A549 (cell line): Measurements from ENCODE around the gene LIPE.

Experiments used
- CEBPB ChIP-seq, 2 experiments: fragments of >200 bp in 1 of 2; sonication (Bioruptor Twin) in 1 of 2; formaldehyde crosslinking in 1 of 2; IDR thresholded peaks; 2 replicates each; pipeline ENCODE4 v1.6.1; 2012 to 2016
- CTCF ChIP-seq: fragments of >200 bp; sonication (Bioruptor Twin); formaldehyde crosslinking; IDR thresholded peaks from 3 replicates; pipeline ENCODE4 v1.5.1; 2016
- EHMT2 ChIP-seq: fragments of 200-600 bp; sonication (generic); IDR thresholded peaks from 2 replicates; pipeline ENCODE4 v1.6.1; 2016; ENCODE audit warnings: antibody characterized with exemption, low read depth, mild to moderate bottlenecking, moderate library complexity
- MAX ChIP-seq: IDR thresholded peaks from 2 replicates; pipeline ENCODE4 v1.6.1; 2012
- POLR2A ChIP-seq: IDR thresholded peaks from 2 replicates; pipeline ENCODE4 v1.6.1; 2012; ENCODE audit warnings: mild to moderate bottlenecking, low read length
- RAD21 ChIP-seq, 2 experiments: fragments of >200 bp in 1 of 2; sonication (Bioruptor Twin) in 1 of 2; formaldehyde crosslinking in 1 of 2; IDR thresholded peaks in 1 of 2; conservative IDR thresholded peaks in 1 of 2; 2 replicates in 1 of 2; 3 replicates in 1 of 2; pipeline ENCODE4 v1.6.1; 2012 to 2018; ENCODE audit warnings: inconsistent platforms in 1 of 2
- RFX5 ChIP-seq: fragments of 450-650 bp; IDR thresholded peaks from 2 replicates; pipeline ENCODE4 v1.7.1; 2014; ENCODE audit warnings: antibody characterized with exemption, mild to moderate bottlenecking, moderate library complexity
- TP53 ChIP-seq: fragments of 250-450 bp; sonication (Bioruptor Pico); IDR thresholded peaks from 2 replicates; pipeline ENCODE4 v1.5.0; 2021; ENCODE audit warnings: mild to moderate bottlenecking, moderate library complexity

GRCh38 chr19:42422092-42422900, 4.9 kb downstream of the LIPE start:
- no peak for TF ChIP-seq TP53 (CRISPR knock-in tag)
- no peak for TF ChIP-seq MAX
- TF ChIP-seq CTCF, result no peak
- no peak for TF ChIP-seq POLR2A
- TF ChIP-seq EHMT2, result no peak
- no peak for TF ChIP-seq CEBPB (IDR thresholded peaks at IDR 0.05)
- no peak for TF ChIP-seq RFX5
- TF ChIP-seq RAD21 (conservative IDR thresholded peaks at IDR 0.05 in 1 of 2, IDR thresholded peaks at IDR 0.05 in 1 of 2), result no peak
